H9 (cell line): ENCODE results near the gene ATG2A. TPM values are rescaled to one million over a fixed set of nuclear protein-coding genes. Genes with fewer than 3 reads are reported as not detected.

Experiments
- DNase-seq: peaks from one replicate; pipeline ENCODE4 v3.0.0-alpha.2; 2017
- H2AFZ ChIP-seq: one replicate; pipeline ENCODE4 v1.6.1; 2013; ENCODE audit warnings: mild to moderate bottlenecking, low read length, control low read depth, moderate library complexity
- H2AK5ac ChIP-seq: 2 replicates; pipeline ENCODE4 v1.6.1; 2013; ENCODE audit warnings: low read length, control low read depth, mixed read lengths; ENCODE audit not compliant: insufficient read length
- H2BK120ac ChIP-seq: one replicate; pipeline ENCODE4 v1.6.1; 2013; ENCODE audit warnings: low read depth, mild to moderate bottlenecking, low read length, control low read depth, inconsistent platforms; ENCODE audit not compliant: poor library complexity, severe bottlenecking
- H2BK12ac ChIP-seq: 2 replicates; pipeline ENCODE4 v1.6.1; 2013; ENCODE audit warnings: low read length, control low read depth, mixed read lengths, low read depth; ENCODE audit not compliant: insufficient read length
- H2BK15ac ChIP-seq: 2 replicates; pipeline ENCODE4 v1.6.1; 2013; ENCODE audit warnings: low read depth, low read length, control low read depth
- H2BK20ac ChIP-seq: one replicate; pipeline ENCODE4 v1.6.1; 2013; ENCODE audit warnings: low read depth, mild to moderate bottlenecking, low read length, control low read depth, inconsistent platforms; ENCODE audit not compliant: poor library complexity, severe bottlenecking
- H2BK5ac ChIP-seq: 2 replicates; pipeline ENCODE4 v1.6.1; 2013; ENCODE audit warnings: low read length, control low read depth, mixed read lengths; ENCODE audit not compliant: insufficient read length
- H3K14ac ChIP-seq: 2 replicates; pipeline ENCODE4 v1.6.1; 2013; ENCODE audit warnings: low read length, control low read depth; ENCODE audit not compliant: insufficient read depth
- H3K18ac ChIP-seq: 2 replicates; pipeline ENCODE4 v1.6.1; 2013; ENCODE audit warnings: low read depth, mild to moderate bottlenecking, mixed read lengths, low read length, control low read depth; ENCODE audit not compliant: insufficient read length
- H3K23ac ChIP-seq: 2 replicates; pipeline ENCODE4 v1.6.1; 2013; ENCODE audit warnings: low read length, control low read depth, mixed read lengths, low read depth; ENCODE audit not compliant: insufficient read length
- H3K23me2 ChIP-seq: 2 replicates; pipeline ENCODE4 v1.6.1; 2013; ENCODE audit warnings: low read depth, mild to moderate bottlenecking, mixed read lengths, low read length, control low read depth; ENCODE audit not compliant: insufficient read length, poor library complexity, severe bottlenecking
- H3K27ac ChIP-seq: 2 replicates; pipeline ENCODE4 v1.5.1; 2013; ENCODE audit warnings: low read length, control low read depth, mixed read lengths, low read depth; ENCODE audit not compliant: insufficient read length
- H3K27me3 ChIP-seq: 2 replicates; pipeline ENCODE4 v1.6.1; 2013; ENCODE audit warnings: low read length, control low read depth, inconsistent platforms; ENCODE audit not compliant: insufficient read depth
- H3K4ac ChIP-seq: 2 replicates; pipeline ENCODE4 v1.6.1; 2013; ENCODE audit warnings: low read depth, mild to moderate bottlenecking, control low read depth, inconsistent platforms, low read length, moderate library complexity
- H3K4me1 ChIP-seq: 2 replicates; pipeline ENCODE4 v1.6.1; 2013; ENCODE audit warnings: low read length, control low read depth, inconsistent platforms; ENCODE audit not compliant: insufficient read depth
- H3K4me2 ChIP-seq: 2 replicates; pipeline ENCODE4 v1.6.1; 2013; ENCODE audit warnings: low read length, control low read depth, mixed read lengths; ENCODE audit not compliant: insufficient read length, insufficient read depth
- H3K56ac ChIP-seq: 2 replicates; pipeline ENCODE4 v1.6.1; 2013; ENCODE audit warnings: low read depth, mild to moderate bottlenecking, mixed read lengths, low read length, control low read depth; ENCODE audit not compliant: insufficient read length
- H3K79me1 ChIP-seq: 2 replicates; pipeline ENCODE4 v1.6.1; 2013; ENCODE audit warnings: low read depth, mild to moderate bottlenecking, moderate library complexity, low read length, control low read depth, inconsistent platforms; ENCODE audit not compliant: insufficient read depth, poor library complexity, severe bottlenecking
- H3K79me2 ChIP-seq: 2 replicates; pipeline ENCODE4 v1.6.1; 2013; ENCODE audit warnings: low read length, control low read depth, inconsistent platforms; ENCODE audit not compliant: insufficient read depth
- H3K9ac ChIP-seq: 2 replicates; pipeline ENCODE4 v1.6.1; 2013; ENCODE audit warnings: low read length, control low read depth, mixed read lengths; ENCODE audit not compliant: insufficient read length; ENCODE audit errors: extremely low read depth
- H3K9me3 ChIP-seq: one replicate; pipeline ENCODE4 v1.6.1; 2013; ENCODE audit warnings: low read depth, low read length, inconsistent platforms; ENCODE audit not compliant: control insufficient read depth
- H3T11ph ChIP-seq: one replicate; pipeline ENCODE4 v1.6.1; 2013; ENCODE audit warnings: mild to moderate bottlenecking, low read length, control low read depth, inconsistent platforms
- H4K20me1 ChIP-seq: one replicate; pipeline ENCODE4 v1.6.1; 2013; ENCODE audit not compliant: control insufficient read depth, insufficient read length, insufficient read depth
- H4K5ac ChIP-seq: 2 replicates; pipeline ENCODE4 v1.6.1; 2013; ENCODE audit warnings: low read depth, mild to moderate bottlenecking, mixed read lengths, low read length, control low read depth; ENCODE audit not compliant: insufficient read length
- H4K8ac ChIP-seq: replicated peaks from 2 replicates; pipeline ENCODE4 v1.6.1; 2013; ENCODE audit warnings: low read length, control low read depth, mixed read lengths, low read depth; ENCODE audit not compliant: insufficient read length
- H4K91ac ChIP-seq: 2 replicates; pipeline ENCODE4 v1.6.1; 2013; ENCODE audit warnings: low read depth, mild to moderate bottlenecking, moderate library complexity, mixed read lengths, low read length, control low read depth; ENCODE audit not compliant: insufficient read length
- H3K27ac Mint-ChIP-seq, 3 experiments: 2 replicates in 2 of 3; 3 replicates in 1 of 3; pipeline ENCODE4 v1.8.0; 2020 to 2021; ENCODE audit warnings: mixed read lengths in 3 of 3, mild to moderate bottlenecking in 1 of 3, moderate library complexity in 1 of 3
- H3K27me3 Mint-ChIP-seq: 2 replicates; pipeline ENCODE4 v1.8.0; 2021; ENCODE audit warnings: low read depth, mild to moderate bottlenecking, moderate library complexity, mixed read lengths
- H3K36me3 Mint-ChIP-seq, 3 experiments: 2 replicates in 2 of 3; 3 replicates in 1 of 3; pipeline ENCODE4 v1.8.0; 2020 to 2021; ENCODE audit warnings: low read depth in 3 of 3, mixed read lengths in 3 of 3; ENCODE audit not compliant: insufficient read depth in 1 of 3
- H3K4me1 Mint-ChIP-seq, 2 experiments: 2 replicates each; pipeline ENCODE4 v1.8.0; 2020; ENCODE audit warnings: mixed read lengths in 2 of 2
- H3K4me3 Mint-ChIP-seq, 2 experiments: 2 replicates in 1 of 2; 3 replicates in 1 of 2; pipeline ENCODE4 v1.8.0; 2020 to 2021; ENCODE audit warnings: mild to moderate bottlenecking in 2 of 2, mixed read lengths in 2 of 2, moderate library complexity in 1 of 2
- H3K9me3 Mint-ChIP-seq, 2 experiments: 2 replicates in 1 of 2; 3 replicates in 1 of 2; pipeline ENCODE4 v1.8.0; 2020; ENCODE audit warnings: mild to moderate bottlenecking in 2 of 2, mixed read lengths in 2 of 2, moderate library complexity in 1 of 2
- WGBS: extraction: QIAGEN DNeasy Blood & Tissue Kit; methylation state at CpG from one replicate; pipeline ENCODE4 v1.1.7; 2013; ENCODE audit warnings: missing lambda C conversion rate, low lambda C conversion rate, mixed read lengths; ENCODE audit not compliant: insufficient read length; ENCODE audit errors: extremely low coverage; 5-methylcytosine and 5-hydroxymethylcytosine counted together
- total RNA-seq: library from RNA; stranded (reverse); gene quantifications from 2 replicates; pipeline ENCODE4 v1.2.1, GENCODE V29; 2021
- TF ChIP-seq, protein P1 (sequence below): fragments of 200-600 bp; sonication (generic); conservative IDR thresholded peaks from 3 replicates; pipeline ENCODE4 v1.8.0; 2021; ENCODE audit warnings: antibody characterized with exemption, mild to moderate bottlenecking

The ATG2A gene
- total RNA-seq, 1 experiment from 2014 or later, result 21.3 TPM

- no peak overlapping the region for H3K27ac ChIP-seq
These were observed 16.4 kb upstream of the ATG2A start for GRCh38 chr11:64933213-64933934.

More at GRCh38 chr11:64933213-64933934, 16.4 kb upstream of the ATG2A start:
- H3K18ac ChIP-seq, result no peak overlapping the region
- no peak for DNase-seq
- no peak overlapping the region for H2BK5ac ChIP-seq
- H2AFZ ChIP-seq, result no peak overlapping the region
- WGBS, result no CpG with 5 or more reads among the region's 12 CpGs
- no peak overlapping the region for H4K91ac ChIP-seq
- TF ChIP-seq, protein P1, sequence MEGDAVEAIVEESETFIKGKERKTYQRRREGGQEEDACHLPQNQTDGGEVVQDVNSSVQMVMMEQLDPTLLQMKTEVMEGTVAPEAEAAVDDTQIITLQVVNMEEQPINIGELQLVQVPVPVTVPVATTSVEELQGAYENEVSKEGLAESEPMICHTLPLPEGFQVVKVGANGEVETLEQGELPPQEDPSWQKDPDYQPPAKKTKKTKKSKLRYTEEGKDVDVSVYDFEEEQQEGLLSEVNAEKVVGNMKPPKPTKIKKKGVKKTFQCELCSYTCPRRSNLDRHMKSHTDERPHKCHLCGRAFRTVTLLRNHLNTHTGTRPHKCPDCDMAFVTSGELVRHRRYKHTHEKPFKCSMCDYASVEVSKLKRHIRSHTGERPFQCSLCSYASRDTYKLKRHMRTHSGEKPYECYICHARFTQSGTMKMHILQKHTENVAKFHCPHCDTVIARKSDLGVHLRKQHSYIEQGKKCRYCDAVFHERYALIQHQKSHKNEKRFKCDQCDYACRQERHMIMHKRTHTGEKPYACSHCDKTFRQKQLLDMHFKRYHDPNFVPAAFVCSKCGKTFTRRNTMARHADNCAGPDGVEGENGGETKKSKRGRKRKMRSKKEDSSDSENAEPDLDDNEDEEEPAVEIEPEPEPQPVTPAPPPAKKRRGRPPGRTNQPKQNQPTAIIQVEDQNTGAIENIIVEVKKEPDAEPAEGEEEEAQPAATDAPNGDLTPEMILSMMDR, result no peak
- no peaks in the 10 kb centered on the region for H3K9me3 ChIP-seq
- H2BK12ac ChIP-seq, result no peak overlapping the region
- peaks cover 7% of the 10 kb centered on the region; the same call in 1 of the 2 replicates for H3K4me1 ChIP-seq
- Mint-ChIP-seq H3K27ac (no peak overlapping the region; a peak in 1 of 7 replicates), H3K4me3 (no peak overlapping the region), H3K9me3 (no peaks in the 10 kb centered on the region), H3K27me3 (peaks cover 7% of the 10 kb centered on the region), H3K4me1 (peaks cover 18 to 48% of the 10 kb centered on the region in 2 experiments), H3K36me3 (peaks cover 0 to 4% (median 0%) of the 10 kb centered on the region in 3 experiments; a peak in 2 of 7 replicates)
- H3K79me1 ChIP-seq, result no peaks in the 10 kb centered on the region
- H2BK120ac ChIP-seq, result no peak overlapping the region
- no peaks in the 10 kb centered on the region for H4K20me1 ChIP-seq
- no peak overlapping the region for H3K4ac ChIP-seq
- H2BK15ac ChIP-seq, result no peak overlapping the region
- H3K56ac ChIP-seq, result no peak overlapping the region
- peaks cover 4% of the 10 kb centered on the region for H3K23me2 ChIP-seq
- H2AK5ac ChIP-seq, result no peak overlapping the region
- H3K79me2 ChIP-seq, result no peaks in the 10 kb centered on the region
- no peak overlapping the region for H2BK20ac ChIP-seq
- no peak overlapping the region for H3K9ac ChIP-seq
- no peak overlapping the region for H4K8ac ChIP-seq
- H3K4me2 ChIP-seq, result no peak overlapping the region
- no peaks in the 10 kb centered on the region for H3K27me3 ChIP-seq
- no peak overlapping the region for H3K14ac ChIP-seq
- no peak overlapping the region for H3K23ac ChIP-seq
- H3T11ph ChIP-seq, result no peak overlapping the region
- no peak overlapping the region for H4K5ac ChIP-seq
